Stimulated activated CD8-positive, alpha-beta memory T cell treated with anti-CD3 and anti-CD28 coated beads, Interleukin-4, amount 100 ng/mL, for 48 hours (primary cell): ENCODE measurements around the gene ACAA1.

Experiments used
- DNase-seq: peaks from one replicate; pipeline ENCODE4 v3.0.0-alpha.2; 2020

The ACAA1 gene

GRCh38 chr3:38154033-38154494, 17.1 kb upstream of the ACAA1 start:
- DNase-seq, result peak; percentile 6

- peak; percentile 7 for DNase-seq
Measured at GRCh38 chr3:38153221-38153620, 16.3 kb upstream of the ACAA1 start.

- peak; percentile 23 for DNase-seq
Measured at GRCh38 chr3:38152609-38153008, 15.7 kb upstream of the ACAA1 start.

GRCh38 chr3:38151667-38152265, 14.8 kb upstream of the ACAA1 start:
- peak; percentile 21 for DNase-seq

- peak; percentile 28 for DNase-seq
Measured at GRCh38 chr3:38150780-38151528, 14.0 kb upstream of the ACAA1 start.

- peak; percentile 10 for DNase-seq
Measured at GRCh38 chr3:38149708-38150107, 12.8 kb upstream of the ACAA1 start.

- DNase-seq, result peak; percentile 16
Measured at GRCh38 chr3:38148311-38148882, 11.5 kb upstream of the ACAA1 start.

- no peak for DNase-seq
Measured at GRCh38 chr3:38147421-38147820, 10.5 kb upstream of the ACAA1 start.

GRCh38 chr3:38146504-38146903, 9.6 kb upstream of the ACAA1 start:
- no peak for DNase-seq

- DNase-seq, result peak; percentile 17
Measured at GRCh38 chr3:38143511-38143910, 6.6 kb upstream of the ACAA1 start.

- DNase-seq, result no peak
Measured at GRCh38 chr3:38142959-38143358, 6.0 kb upstream of the ACAA1 start.

GRCh38 chr3:38141952-38142273, 5.0 kb upstream of the ACAA1 start:
- peak; percentile 21 for DNase-seq

- DNase-seq, result peak; percentile 18
Measured at GRCh38 chr3:38141173-38141951, 4.4 kb upstream of the ACAA1 start.

GRCh38 chr3:38140326-38141172, 3.6 kb upstream of the ACAA1 start:
- peak; percentile 18 for DNase-seq

GRCh38 chr3:38139652-38140051, 2.7 kb upstream of the ACAA1 start:
- peak; percentile 22 for DNase-seq

GRCh38 chr3:38139191-38139590, 2.3 kb upstream of the ACAA1 start:
- peak; percentile 28 for DNase-seq

GRCh38 chr3:38138349-38139190, 1.6 kb upstream of the ACAA1 start, which contains the start of gene MYD88:
Gene MYD88, plus strand, starts transcription at chr3:38138661. Its CDS starts 40 bp downstream, at chr3:38138701.
- DNase-seq, result peak; percentile 93

- DNase-seq, result peak; percentile 54
Measured at GRCh38 chr3:38137615-38138348, 855 bp upstream of the ACAA1 start.

- DNase-seq, result peak; percentile 44
Measured at GRCh38 chr3:38136393-38136776, 542 bp downstream of the ACAA1 start.

GRCh38 chr3:38135621-38136277, 1.2 kb downstream of the ACAA1 start:
- peak; percentile 23 for DNase-seq
